GM18498 (cell line): Measurements from ENCODE around the gene CCDC124.
"Not testable (repeated sequence)": the region's sequence is repeated elsewhere in the genome, so short reads cannot be mapped to it uniquely, and the experiment has no call there.

Source experiments
- ATAC-seq: cut with Tn5 transposase; IDR thresholded peaks from one replicate; pipeline ENCODE4 v1.9.1; 2021; ENCODE audit warnings: mild to moderate bottlenecking, moderate library complexity; ENCODE audit not compliant: unreplicated experiment

The CCDC124 gene, protein sequence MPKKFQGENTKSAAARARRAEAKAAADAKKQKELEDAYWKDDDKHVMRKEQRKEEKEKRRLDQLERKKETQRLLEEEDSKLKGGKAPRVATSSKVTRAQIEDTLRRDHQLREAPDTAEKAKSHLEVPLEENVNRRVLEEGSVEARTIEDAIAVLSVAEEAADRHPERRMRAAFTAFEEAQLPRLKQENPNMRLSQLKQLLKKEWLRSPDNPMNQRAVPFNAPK

GRCh38 chr19:17932485-17933338 is at the start of gene CCDC124:
CCDC124 (plus strand) TSS chr19:17933015; CDS start chr19:17936421, 3,406 bp downstream.
- ATAC-seq: peak; percentile 83

- no peak for ATAC-seq
Measured at GRCh38 chr19:17883627-17884410, 49.0 kb upstream of the CCDC124 start.

GRCh38 chr19:17886515-17886914 is 46.3 kb upstream of the CCDC124 start:
- no peak for ATAC-seq

GRCh38 chr19:17887221-17887620 is 45.6 kb upstream of the CCDC124 start:
- ATAC-seq: not testable (repeated sequence)

- ATAC-seq: no peak
Measured at GRCh38 chr19:17888260-17888659, 44.6 kb upstream of the CCDC124 start.

DNA sequence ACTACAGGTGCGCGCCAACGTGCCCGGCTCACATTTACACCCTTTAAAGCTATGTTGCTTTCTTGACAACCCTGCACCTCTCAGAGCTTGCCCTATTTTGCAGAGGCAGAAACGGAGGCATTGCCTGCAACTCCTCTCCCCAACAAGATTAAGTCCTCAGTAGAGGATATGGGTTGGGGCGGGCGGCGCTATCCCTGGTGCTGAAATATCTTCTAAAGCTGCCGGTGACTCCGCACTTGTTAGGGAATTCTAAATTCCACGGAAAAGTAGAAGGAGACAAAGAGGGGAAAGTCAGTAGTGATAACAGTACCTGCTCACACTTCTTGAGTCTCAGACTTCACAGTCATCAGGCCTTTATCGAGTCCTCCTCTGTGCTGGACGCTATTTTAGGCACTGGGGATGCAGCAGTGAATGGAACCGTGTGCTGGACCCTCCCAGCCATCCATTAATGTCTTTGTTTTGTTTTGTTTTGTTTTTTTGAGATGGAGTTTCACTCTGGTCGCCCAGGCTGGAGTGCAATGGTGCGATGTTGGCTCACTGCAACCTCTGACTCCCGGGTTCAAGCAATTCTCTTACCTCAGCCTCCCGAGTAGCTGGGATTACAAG is 43.1 kb upstream of the CCDC124 start:
- ATAC-seq: no peak

DNA sequence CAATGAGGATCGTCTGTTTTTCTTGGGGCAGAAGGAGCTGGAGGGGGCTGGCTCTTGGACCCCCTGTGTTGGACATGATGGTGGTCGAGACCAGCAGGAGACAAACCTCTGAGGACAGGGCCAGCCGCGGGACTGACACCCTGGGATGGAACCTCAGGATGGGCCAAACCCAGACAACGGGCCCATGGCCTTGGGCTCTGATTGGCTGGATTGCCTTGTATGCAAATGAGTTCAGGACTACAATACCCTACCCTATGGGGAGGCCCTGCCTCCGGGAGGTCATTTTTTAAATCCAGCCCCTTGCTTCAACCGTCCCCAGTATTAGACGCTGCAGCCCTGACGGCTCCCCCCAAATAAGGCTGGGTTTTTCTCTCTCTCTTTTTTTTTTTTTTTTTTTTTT is 39.0 kb upstream of the CCDC124 start:
- no peak for ATAC-seq

DNA sequence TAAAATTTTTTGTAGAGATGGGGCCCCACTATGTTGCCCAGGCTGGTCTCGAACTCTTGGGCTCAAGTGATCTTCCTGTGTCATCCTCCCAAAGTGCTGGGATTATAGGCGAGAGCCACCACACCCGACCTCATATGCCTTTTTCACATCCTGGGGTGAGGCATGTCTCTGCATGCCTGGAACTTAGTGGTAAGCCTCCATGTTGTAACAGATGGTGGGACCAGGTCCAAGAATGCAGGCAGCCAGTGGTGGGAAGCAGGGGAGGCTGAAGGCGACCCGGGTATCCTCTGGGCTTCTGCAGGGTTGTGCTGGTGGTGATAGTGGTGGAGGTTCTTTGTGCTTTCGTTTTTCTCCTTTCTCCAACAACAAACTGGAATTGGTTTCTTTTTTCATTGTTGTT is 30.1 kb upstream of the CCDC124 start:
- no peak for ATAC-seq

DNA sequence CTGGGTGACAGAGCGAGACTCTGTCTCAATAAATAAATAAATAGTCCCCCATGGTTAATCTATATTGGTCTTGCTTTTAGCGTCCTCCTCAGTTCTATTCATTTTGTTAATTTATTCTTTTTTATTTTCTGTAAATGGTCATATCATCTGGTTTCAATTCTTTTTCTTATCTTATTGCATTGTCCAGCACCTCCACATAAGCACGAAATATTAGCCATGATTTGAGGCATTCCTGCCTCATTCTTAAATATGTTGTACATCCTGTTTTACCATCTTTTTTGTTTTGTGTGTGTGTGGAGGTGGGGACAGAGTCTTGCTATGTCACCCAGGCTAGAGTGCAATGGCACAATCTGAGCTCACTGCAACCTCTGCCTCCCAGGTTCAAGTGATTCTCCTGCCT is 24.6 kb upstream of the CCDC124 start:
- ATAC-seq: no peak

DNA sequence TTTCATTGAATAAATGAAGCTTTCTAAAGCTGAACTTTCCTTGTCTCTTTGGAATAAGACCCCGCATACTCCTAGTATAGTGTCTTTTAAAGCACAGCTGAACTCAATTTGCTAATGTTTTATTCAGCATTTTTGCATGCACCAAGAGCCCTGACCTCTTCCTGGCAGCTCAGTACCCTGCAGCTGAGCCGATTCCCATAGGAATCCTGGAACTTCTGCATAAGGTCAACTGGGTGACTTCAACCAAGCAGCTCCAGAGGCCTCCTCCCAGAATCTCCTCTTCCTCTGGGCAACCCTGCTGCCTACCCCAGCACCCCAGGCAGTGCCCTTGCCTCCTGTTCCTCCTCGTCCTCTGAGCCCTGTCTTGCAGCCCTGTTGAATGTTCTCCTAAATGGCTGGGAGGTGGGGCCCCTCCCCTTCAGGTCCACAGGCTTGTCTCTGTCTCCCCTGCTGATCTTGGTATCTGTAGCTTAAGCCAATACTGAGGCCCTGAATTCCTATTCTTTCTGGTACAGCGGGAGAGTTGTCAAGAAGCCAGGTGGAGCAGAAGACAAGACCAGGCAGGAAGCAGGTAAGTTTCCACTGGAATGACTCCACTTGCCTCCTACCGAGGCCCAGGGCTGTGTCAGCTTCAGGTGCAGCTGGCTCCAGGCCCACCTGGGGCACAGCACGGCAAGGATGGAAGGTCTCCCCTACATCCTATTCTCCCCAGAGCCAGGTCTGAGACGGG is 23.6 kb upstream of the CCDC124 start:
- no peak for ATAC-seq

DNA sequence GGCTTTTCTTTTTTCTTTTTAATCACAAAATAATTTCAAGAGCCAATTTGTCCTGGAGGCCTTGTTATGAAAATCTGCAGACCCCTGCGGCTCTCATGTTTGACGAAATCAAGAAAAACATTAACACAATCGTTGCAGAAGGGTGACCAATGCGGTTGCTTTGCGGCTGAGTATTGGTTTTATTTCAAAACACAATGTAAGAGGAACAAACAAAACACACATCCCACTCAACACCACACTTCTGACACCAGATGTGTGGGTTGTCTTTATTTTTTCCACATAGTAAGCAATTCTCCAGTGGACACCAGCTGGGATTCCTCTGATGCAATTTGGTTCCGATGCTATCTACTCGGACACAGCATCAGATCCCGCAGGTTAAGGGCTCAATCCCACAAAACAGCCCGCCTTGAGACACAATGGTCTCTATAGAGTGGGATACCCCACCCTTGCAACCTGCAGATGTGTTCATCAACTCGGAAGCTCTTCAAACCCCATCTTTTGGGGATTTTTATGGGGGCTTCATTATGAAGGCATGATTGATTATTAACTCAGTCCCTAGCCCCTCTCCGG is 21.9 kb upstream of the CCDC124 start:
- ATAC-seq: no peak

DNA sequence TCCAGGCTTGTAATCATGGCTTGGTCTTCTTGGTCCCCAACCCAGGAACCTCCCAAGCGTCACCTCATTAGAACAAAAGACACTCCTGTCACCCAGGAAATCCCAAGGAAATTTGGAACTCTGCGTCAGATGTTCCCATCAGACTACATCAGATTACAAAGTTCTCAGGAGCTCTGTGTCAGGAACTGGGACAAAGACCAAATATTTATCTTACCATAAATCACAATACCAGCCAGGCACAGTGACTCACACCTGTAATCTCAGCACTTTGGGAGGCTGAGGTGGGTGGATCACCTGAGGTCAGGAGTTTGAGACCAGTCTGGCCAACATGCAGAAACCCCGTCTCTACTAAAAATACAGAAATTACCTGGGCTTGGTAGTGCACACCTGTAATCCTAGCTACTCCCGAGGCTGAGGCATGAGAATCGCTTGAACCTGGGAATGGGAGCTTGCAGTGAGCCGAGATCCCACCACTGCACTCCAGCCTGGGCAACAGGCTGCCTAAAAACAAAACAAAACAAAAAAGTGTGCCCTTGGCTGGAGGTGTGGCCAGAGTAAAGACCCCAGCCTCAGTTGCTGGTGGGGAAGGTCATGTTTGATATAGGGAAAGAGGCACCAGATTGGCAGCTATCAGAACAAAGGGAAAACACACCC is 16.7 kb upstream of the CCDC124 start:
- ATAC-seq: no peak

DNA sequence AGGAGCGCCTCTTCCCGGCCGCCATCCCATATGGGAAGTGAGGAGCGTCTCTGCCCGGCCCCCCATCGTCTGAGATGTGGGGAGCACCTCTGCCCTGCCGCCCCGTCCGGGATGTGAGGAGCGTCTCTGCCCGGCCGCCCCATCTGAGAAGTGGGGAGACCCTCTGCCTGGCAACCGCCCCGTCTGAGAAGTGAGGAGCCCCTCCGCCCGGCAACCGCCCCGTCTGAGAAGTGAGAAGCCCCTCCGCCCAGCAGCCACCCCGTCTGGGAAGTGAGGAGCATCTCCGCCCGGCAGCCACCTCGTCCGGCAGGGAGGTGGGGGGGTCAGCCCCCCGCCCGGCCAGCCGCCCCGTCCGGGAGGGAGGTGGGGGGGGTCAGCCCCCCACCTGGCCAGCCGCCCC is 14.7 kb upstream of the CCDC124 start:
- ATAC-seq: not testable (repeated sequence)

- ATAC-seq: not testable (repeated sequence)
Measured at GRCh38 chr19:17919122-17919521, 13.7 kb upstream of the CCDC124 start.

- ATAC-seq: no peak
Measured at GRCh38 chr19:17920527-17920926, 12.3 kb upstream of the CCDC124 start.

- no peak for ATAC-seq
Measured at GRCh38 chr19:17922138-17922537, 10.7 kb upstream of the CCDC124 start.

GRCh38 chr19:17926044-17926443 is 6.8 kb upstream of the CCDC124 start:
- ATAC-seq: no peak

- no peak for ATAC-seq
Measured at GRCh38 chr19:17929056-17929455, 3.8 kb upstream of the CCDC124 start.

GRCh38 chr19:17931532-17932191 is 1.2 kb upstream of the CCDC124 start:
- no peak for ATAC-seq
